ENCODE measurements around the gene SP2.

GRCh38 chr17:47969930-47970724 is 74.1 kb downstream of the SP2 start:
- TF ChIP-seq POLR2A (IDR thresholded peaks at IDR 0.05), result no peak
- TF ChIP-seq, protein P1, sequence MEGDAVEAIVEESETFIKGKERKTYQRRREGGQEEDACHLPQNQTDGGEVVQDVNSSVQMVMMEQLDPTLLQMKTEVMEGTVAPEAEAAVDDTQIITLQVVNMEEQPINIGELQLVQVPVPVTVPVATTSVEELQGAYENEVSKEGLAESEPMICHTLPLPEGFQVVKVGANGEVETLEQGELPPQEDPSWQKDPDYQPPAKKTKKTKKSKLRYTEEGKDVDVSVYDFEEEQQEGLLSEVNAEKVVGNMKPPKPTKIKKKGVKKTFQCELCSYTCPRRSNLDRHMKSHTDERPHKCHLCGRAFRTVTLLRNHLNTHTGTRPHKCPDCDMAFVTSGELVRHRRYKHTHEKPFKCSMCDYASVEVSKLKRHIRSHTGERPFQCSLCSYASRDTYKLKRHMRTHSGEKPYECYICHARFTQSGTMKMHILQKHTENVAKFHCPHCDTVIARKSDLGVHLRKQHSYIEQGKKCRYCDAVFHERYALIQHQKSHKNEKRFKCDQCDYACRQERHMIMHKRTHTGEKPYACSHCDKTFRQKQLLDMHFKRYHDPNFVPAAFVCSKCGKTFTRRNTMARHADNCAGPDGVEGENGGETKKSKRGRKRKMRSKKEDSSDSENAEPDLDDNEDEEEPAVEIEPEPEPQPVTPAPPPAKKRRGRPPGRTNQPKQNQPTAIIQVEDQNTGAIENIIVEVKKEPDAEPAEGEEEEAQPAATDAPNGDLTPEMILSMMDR (IDR thresholded peaks at IDR 0.05), result no peak
